ENCODE results near the gene NRG3.
A peak's percentile ranks its signal among the peaks of the same experiment; 100 is the strongest.

Gene NRG3

DNA sequence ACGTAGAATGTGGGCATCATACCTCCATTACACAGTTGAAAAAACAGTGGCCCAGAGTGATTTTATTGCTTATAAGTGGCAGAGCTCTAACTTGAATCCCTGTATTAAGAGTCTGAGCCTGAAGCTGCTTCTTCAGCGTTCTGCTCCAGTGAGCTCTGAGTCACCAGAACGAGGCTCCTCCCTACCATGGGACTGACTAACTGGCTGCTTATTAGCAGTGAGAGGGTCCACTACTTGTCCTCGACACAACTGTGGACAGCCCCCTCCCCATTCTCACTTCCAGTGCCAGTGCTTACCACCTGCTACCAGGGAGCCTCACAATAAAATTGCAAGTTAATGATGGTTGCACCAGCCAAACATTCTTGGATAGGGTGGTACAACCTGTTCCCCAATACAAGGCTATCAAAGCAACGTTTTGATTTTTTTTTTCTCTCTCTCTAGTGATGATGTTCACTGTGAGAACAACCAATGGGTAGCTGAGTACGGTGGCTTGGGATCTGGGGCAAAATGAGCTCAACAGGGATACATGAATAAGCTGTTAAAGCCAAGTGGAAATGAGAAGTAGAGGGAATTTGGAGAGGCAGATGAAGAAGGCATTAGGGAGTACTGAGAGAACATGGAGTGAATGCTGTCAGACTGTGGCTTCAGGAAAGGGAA lies 2.7 kb upstream of the NRG3 start:
- DNase-seq (ENCODE audit: low read depth in 1 of 2, low spot score in 1 of 2) = peak in 1 of 2 experiments; percentile 41
- in situ Hi-C loops (cut with HindIII; ENCODE audit: low pct_unique_long_range_greater_than_20kb, low sequenced_read_pairs) = no loop called here
- no peak for TF ChIP-seq JUND (IDR thresholded peaks at IDR 0.05; ENCODE audit: low read depth)

- TF ChIP-seq JUND (IDR thresholded peaks at IDR 0.05; ENCODE audit: low read depth) = no peak
- DNase-seq (ENCODE audit: low read depth in 1 of 2, low spot score in 1 of 2) = peak in 1 of 2 experiments; percentile 38
- in situ Hi-C loops (cut with HindIII; ENCODE audit: low pct_unique_long_range_greater_than_20kb, low sequenced_read_pairs) = no loop called here
These were observed 1.6 kb upstream of the NRG3 start for GRCh38 chr10:81873231-81873931.

DNA sequence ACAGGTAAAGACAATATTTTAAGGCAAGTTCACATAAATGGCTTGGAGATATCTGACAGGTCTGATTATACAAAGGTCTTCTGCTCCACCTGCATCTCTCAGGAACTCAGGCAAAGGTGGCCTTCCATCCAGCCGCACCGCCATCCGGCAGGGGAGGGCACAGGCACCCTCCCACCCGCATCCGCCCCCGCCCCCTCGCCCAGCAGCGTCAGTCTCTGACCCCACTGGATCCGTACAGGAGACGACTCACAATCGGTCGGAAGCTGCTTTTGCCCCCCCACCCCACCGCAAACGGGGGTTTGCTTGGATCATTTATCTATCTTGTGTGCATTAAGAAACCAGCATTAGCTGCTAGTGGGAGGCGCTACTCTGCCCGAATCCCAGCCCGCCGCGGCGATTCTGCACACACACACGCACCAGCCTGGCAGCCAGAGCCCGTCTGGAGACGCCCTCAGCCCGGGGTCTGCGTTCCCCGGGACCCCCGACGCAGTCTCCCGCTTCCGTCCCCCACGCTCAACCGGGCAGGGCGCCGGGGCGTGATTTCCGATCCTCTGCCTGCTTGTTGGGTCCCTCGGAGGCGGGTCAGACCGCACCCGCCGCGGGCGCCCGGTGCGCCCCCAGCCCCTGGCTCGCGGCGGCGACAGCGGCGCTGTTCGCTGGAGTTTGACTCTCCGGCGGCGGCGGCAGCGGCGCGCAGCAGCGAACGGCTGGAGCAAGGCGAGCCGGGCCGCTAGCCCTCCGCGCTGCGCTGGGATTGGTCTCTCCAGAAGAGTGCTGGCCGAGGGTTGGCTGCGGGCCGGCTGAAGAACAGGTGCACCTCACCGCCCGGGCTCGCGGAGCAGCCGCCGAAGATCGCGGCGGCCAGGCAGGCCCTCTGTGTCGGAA lies 820 bp upstream of the NRG3 start:
- TF ChIP-seq JUND (IDR thresholded peaks at IDR 0.05; ENCODE audit: low read depth) = no peak
- peak in 1 of 2 experiments; percentile 33 for DNase-seq (ENCODE audit: low read depth in 1 of 2, low spot score in 1 of 2)
- in situ Hi-C loops (cut with HindIII; ENCODE audit: low pct_unique_long_range_greater_than_20kb, low sequenced_read_pairs) = no loop called here

GRCh38 chr10:81875467-81876252 lies 666 bp downstream of the NRG3 start:
- TF ChIP-seq JUND (IDR thresholded peaks at IDR 0.05; ENCODE audit: low read depth) = no peak
- peak in 1 of 2 experiments; percentile 50 for DNase-seq (ENCODE audit: low read depth in 1 of 2, low spot score in 1 of 2)
- in situ Hi-C loops (cut with HindIII; ENCODE audit: low pct_unique_long_range_greater_than_20kb, low sequenced_read_pairs) = no loop called here

DNA sequence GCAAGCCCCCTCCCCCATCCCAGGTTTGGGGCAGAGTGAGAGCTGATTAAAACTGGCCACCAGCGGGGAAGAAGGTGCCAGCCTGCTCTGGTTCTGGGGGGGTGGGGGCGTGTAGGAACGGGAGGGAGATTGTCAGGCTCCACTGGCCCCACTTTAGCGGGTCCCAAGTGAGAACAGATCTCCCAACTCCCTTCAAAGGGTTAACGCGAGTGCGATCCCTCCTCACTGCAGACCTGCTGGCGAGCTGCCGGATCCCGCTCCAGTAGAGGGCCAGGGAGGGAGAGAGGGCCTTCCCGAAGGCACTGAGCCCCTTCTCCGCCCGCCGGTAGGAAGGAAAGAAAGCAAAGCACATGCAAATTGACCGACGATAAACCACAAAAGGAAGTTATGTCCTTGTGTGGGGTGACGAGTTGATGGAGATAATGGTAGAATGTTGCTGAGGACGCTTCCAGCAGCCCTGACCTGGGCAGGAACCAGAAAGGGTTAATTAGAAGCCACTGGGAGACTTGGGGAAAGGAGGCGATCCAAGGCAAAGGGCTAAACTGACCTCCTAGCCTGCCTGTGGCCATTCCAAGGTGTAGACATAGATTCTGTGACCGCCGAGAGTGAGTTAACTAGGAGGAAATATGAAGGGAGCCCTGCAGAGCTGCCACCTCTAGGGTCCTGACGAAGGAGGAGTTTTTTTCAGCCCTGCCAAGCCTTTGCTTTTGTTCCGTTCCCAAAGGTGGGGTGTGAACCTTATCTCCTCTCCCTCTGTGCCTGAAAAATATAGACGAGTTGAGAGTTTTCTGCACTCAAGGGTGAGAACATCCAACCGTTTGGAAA lies 1.5 kb downstream of the NRG3 start:
- in situ Hi-C loops (cut with HindIII; ENCODE audit: low pct_unique_long_range_greater_than_20kb, low sequenced_read_pairs) = no loop called here

GRCh38 chr10:81877596-81877995 lies 2.6 kb downstream of the NRG3 start:
- in situ Hi-C loops (cut with HindIII; ENCODE audit: low pct_unique_long_range_greater_than_20kb, low sequenced_read_pairs) = no loop called here
- no peak for TF ChIP-seq JUND (IDR thresholded peaks at IDR 0.05; ENCODE audit: low read depth)
- DNase-seq (ENCODE audit: low read depth in 1 of 2, low spot score in 1 of 2) = no peak

More for the DNA sequence above, 1.5 kb downstream of the NRG3 start:
- peak in 1 of 2 experiments; percentile 66 for DNase-seq (ENCODE audit: low read depth in 1 of 2, low spot score in 1 of 2)
- no peak for TF ChIP-seq JUND (IDR thresholded peaks at IDR 0.05; ENCODE audit: low read depth)

- in situ Hi-C loops (cut with HindIII; ENCODE audit: low pct_unique_long_range_greater_than_20kb, low sequenced_read_pairs) = no loop called here
- no peak for DNase-seq (ENCODE audit: low read depth in 1 of 2, low spot score in 1 of 2)
- no peak for TF ChIP-seq JUND (IDR thresholded peaks at IDR 0.05; ENCODE audit: low read depth)
These were observed 7.0 kb downstream of the NRG3 start for GRCh38 chr10:81882011-81882410.

- no peak for TF ChIP-seq JUND (IDR thresholded peaks at IDR 0.05; ENCODE audit: low read depth)
- in situ Hi-C loops (cut with HindIII; ENCODE audit: low pct_unique_long_range_greater_than_20kb, low sequenced_read_pairs) = no loop called here
- no peak for DNase-seq (ENCODE audit: low read depth in 1 of 2, low spot score in 1 of 2)
These were observed 9.9 kb downstream of the NRG3 start for GRCh38 chr10:81884856-81885255.

GRCh38 chr10:81885491-81885890 lies 10.5 kb downstream of the NRG3 start:
- in situ Hi-C loops (cut with HindIII; ENCODE audit: low pct_unique_long_range_greater_than_20kb, low sequenced_read_pairs) = no loop called here
- DNase-seq (ENCODE audit: low read depth in 1 of 2, low spot score in 1 of 2) = no peak
- no peak for TF ChIP-seq JUND (IDR thresholded peaks at IDR 0.05; ENCODE audit: low read depth)

DNA sequence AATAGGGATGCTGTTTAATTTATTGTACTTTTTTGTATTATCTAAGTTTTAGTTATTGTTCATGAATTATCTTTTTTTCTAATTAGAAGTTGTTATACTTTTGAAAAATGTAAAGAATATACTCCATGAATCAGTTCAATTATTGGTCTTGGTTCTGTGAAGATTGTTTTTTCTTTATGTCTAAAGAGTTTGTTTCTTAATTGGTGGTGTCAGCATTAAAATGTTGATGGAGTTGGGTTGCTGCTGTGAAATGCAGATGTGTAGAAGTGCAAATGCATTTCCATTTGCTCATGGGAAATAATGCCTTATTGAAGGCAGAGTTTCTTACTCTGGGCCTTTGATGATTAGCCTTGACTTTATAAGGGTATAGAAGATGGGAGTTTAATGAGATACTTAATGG lies 11.9 kb downstream of the NRG3 start:
- TF ChIP-seq JUND (IDR thresholded peaks at IDR 0.05; ENCODE audit: low read depth) = no peak
- DNase-seq (ENCODE audit: low read depth in 1 of 2, low spot score in 1 of 2) = no peak
- in situ Hi-C loops (cut with HindIII; ENCODE audit: low pct_unique_long_range_greater_than_20kb, low sequenced_read_pairs) = no loop called here

DNA sequence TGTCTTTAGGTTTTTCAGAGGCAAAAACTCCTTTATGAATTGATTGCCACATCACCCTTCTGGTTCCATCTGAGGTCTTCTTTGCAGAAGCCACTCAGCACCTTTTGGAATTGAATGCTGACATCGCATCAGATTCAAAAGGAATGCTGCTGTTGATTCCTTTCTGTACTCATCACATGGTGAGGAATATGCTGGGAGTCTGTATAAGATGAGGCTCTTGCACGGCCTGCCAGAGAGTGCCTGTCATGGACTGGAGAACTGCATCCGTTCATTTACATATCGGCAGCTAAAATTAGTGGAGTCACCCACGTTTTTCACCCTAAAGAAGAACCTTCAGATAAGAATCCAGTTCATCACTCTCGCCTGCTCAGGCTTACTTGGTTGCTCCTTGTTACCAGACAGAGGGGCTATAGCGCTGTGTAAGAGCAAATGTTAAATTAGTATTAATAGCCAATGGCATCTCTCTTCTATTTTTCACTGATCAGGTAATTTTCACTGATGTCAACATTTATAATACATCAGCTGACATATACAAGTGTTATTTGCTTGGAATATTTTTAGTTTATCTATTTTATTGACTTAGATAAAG lies 14.3 kb downstream of the NRG3 start:
- TF ChIP-seq JUND (IDR thresholded peaks at IDR 0.05; ENCODE audit: low read depth) = no peak
- DNase-seq (ENCODE audit: low read depth in 1 of 2, low spot score in 1 of 2) = no peak
- in situ Hi-C loops (cut with HindIII; ENCODE audit: low pct_unique_long_range_greater_than_20kb, low sequenced_read_pairs) = no loop called here

All from T47D (cell line).